ENCODE measurements around the gene CSNK1G2.
A peak's percentile ranks its signal among the peaks of the same experiment; 100 is the strongest.
"Not testable (repeated sequence)": the region's sequence is repeated elsewhere in the genome, so short reads cannot be mapped to it uniquely, and the experiment has no call there.

CSNK1G2 gene

DNA sequence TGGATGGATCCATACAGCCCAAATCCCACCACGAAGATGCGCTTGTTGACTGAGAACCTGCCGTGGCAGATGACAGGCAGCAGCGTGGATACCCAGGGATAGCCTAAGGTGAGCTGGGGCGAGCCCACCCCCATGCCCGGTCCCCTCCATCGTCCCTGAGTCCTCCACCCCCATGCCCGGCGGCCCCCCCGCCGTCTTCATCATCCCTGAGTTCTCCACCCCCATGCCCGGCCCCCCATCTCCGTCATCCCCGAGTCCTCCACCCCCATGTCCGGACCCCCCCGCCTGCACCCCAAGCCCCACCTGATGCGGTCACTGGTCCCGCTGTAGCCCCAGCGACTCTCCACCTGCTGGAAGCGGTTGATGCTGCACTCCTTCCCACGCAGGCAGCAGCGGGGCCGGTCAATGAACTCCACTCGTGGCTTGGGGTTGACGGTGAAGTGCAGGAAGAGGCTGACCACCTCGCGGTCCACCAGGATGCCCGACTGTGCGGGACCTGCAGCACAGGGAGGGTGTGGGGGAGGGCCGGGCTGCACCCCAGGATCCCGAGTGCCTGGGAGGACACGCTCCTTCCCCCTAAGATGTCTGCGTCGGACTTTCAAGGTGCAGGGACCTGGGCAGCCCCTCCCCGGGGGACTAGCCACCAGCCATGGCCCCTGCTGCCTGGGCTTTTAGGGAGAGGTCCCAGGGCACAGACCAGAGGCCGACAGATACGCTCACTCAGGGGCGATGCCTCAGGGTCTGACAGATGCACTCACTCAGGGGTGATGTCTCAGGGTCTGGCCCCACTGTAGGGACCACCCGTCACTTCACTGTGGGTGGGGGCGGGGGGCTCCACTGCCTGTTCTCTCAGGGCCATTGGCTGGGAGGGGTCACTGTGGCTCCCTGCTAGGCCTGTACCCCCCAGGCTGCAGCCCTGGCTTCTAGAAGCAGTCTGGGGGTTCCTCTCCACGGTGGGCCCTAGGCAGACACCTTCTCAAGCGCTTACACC, 46.5 kb downstream of the CSNK1G2 start:
- no peak for DNase-seq

DNA sequence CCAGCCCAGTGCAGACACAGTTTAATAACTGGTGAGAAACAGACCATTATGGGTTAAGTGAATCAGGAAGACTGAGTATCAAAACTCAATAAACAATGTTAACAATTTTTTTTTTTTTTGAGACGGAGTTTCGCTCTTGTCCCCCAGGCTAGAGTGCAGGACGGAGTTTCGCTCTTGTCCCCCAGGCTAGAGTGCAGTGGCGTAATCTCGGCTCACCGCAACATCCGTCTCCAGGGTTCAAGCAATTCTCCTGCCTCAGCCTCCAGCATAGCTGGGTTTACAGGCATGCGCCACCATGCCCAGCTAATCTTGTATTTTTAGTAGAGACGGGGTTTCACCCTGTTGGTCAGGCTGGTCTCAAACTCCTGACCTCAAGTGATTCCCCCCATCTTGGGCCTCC, 47.5 kb downstream of the CSNK1G2 start:
- DNase-seq, result not testable (repeated sequence)

DNA sequence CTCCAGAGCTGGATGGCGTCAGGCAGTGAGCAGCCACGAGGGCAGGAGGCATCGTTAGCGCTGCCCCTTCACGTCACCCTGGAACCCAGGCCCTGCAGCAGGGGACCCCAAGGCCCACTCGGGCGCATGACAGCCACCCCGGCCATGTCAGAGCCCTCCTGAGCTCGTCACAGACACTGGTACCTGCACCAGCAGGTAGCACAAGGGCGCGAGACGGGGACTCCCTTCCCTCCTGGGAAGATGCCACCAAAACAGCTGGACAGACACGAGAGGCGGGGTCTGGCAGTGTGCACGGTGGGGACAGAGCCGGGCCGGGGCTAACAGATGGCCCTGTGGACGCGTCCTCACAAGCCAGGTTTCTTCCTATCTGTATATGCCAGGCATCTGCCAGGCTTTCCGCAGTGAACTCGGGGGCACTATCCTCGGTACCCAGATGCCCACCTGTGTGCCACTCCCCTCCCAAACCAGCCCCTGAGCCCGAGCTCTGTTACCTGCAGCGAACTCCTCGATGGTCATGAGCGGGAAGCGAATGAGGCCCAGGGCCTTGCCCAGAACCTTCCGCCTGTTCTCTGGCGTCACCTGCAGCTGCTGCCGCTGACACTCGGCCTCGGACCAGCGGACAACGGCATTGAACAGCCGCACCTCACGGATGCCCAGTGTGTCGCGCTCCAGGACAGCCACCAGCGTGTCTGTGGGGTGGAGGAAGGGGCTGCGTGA, 48.7 kb downstream of the CSNK1G2 start:
- no peak for DNase-seq

DNA sequence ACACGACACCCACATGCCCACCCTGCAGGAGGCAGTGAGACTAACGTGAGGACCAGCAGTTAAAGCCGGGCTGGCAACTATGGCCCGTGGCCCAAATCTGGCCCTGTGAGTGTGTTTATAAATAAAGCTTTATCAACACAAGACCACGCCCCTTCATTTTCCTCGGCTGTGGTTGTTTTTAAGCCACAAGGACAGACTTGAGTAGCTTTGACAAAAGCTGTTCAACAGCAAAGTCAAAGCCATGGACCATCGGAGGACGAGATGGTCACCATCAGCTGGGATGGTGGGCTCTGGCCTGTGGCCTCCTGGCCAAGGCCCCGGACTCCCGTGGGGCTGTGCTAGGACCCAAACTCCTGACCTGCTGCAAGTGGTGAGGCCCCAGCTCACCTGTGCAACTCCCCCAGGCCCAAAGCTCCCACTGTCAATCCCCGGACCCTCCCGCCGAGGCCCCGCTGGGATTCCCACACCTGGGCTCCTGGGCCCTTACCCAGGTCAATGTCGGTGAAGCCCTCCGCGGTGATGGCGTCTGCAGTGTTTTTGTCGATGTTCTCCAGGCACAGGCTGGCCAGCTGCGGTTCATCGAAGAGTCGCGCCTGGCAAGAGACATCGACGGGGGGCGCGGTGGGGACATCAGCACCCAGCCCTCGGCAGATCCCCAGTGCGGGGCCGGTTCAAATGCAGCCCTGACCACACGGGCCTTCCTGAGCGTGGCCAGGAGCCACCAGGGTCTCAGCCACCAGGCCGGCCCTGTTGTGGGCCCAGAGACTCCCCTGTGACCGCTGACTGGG, 49.5 kb downstream of the CSNK1G2 start:
- no peak for DNase-seq

DNA sequence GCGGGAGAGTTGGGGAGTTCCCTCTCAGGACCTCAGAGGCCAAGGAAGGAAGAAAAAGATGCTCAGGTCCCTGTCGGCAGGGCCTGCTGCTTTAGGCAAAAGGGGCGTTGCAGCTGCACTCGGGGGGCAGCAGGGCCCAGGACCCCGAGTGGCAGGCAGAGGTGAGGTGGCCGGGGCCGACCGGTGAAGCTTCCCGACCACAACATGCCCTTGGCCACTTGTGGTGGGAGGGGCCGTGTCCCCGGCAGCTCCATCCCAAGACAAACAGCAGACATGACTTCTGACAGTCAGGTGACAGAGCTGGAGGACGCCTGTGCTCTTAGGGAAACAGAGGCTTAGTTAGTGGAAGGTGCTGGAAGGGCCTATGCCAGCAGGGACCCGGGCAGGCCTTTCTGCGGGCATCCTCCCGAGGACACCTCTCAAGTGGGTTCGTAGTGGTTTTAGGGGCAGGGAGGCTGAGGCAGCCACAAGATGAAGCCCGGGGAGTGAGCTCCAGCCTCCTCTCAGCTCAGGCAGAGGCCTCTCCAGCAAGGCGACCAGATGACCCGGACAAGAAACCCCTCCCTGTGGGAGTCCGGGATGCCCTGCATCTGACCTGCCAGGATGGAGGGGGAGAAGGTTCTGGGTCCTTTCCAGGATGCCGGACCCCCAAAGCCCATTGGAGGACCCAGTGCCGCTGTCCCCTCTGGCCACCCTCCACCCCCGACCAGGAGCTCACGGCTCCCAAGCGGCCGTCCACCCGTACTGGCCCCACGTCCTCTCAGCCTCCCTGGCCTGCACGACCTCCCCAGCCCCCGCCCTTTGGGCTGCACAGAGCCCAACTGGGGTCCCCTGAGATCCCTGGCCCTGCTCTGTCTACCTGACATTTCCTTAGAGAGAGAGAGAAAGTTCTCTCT, 50.3 kb downstream of the CSNK1G2 start:
- DNase-seq, result no peak

DNA sequence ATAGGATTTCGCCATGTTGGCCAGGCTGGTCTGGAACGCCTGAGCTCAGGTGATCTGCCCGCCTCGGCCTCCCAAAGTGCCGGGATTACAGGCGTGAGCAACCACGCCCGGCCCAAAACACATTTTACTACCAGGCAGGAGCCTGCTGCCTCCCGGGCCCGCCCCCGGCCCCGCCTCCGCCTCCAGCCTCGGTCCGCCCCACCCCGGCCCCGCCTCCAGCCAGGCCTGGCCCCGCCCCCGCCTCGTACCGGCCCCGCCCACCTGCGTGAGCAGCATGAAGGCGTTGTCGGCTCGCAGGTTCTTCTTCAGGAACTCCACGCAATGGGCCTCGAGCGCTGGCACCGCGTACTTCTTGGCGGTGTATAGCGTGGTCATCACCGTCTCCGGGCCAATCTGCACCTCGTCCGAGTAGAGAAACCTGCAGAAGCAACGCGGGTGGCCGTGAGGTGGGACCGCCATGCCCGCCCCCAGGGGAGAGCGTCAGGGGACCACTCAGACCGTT, 51.8 kb downstream of the CSNK1G2 start:
- no peak for DNase-seq

DNA sequence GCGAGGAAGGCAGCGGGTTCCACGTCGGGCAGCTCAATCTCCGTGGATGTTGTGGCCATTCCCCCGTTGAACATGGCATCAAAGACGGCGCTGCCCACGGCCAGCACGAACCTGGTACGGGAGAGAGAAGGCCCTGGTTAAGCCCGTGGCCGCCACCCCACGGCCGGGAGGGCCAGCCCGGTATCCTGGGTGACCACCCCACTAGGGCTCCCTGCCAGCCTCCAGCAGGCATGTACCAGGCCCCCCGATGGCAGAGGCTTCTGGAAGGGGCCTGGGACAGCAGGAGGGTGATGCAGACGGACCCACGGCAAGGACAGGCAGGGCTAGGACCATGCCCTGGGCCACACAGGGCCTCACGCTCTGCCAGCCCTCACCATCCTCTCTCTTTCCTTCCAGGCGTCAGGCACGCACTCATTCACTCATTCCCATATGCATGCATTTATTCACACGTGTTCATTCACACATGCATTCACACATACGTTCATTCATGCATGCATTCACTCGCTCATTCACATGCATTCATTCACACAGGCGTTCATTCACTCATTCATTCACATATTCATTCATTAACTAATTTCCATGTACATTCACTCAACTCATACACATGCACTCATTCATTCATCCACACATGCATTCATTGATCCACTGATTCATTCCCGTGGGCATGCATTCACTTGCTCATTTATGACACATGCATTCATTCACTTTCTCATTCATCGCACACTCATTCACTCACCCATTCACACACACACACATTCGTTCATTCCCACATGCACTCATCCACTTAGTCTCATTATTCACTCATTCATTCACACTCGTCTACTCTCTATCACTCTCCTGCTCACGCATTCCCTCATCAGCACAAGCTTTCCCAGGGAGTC, 56.6 kb downstream of the CSNK1G2 start:
- DNase-seq, result no peak

DNA sequence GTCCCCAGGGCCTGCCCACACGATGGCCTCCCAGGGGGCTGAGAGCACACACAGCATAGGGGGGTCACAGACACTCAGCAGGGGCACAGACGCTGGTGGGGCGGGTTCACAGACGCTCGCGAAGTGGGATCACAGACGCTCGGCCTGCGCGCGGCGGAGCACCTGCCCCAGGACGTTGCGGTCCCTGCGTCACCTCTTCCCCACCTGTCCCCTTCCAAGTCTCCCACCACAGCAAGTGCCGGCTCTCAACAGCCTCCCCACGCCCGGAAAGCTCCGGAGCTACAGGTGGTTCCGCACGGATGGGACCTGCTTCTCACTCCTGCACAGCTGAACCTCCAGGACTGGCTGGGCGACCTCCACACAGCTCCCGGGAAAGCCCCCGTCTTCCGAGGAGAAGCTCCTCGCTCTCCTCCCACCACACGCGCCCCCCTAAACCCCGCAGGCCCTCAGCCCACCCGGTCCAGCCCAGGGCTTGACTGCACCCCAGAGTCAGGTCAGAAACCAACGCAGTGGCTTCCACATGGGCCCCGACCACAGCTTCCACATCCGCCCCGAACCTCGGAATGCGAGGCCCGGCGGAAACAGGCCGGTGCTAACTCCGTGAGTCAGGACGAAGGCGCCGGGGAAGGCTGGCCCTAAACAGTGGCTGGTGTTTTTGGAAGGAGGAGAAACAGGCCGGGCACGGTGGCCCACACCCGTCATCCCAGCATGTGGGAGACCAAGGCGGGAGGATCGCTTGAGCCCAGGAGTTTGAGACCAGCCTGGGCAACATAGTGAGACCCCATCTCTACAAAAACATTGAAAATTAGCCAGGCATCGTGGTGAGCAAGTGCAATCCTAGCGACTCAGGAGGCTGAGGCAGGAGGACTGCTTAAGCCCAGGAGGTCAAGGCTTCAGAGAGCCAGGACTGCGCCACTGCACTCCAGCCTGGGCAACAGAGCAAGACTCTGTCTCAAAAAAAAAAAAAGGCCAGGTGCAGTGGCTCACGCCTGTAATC, 58.0 kb downstream of the CSNK1G2 start:
- DNase-seq, result no peak

DNA sequence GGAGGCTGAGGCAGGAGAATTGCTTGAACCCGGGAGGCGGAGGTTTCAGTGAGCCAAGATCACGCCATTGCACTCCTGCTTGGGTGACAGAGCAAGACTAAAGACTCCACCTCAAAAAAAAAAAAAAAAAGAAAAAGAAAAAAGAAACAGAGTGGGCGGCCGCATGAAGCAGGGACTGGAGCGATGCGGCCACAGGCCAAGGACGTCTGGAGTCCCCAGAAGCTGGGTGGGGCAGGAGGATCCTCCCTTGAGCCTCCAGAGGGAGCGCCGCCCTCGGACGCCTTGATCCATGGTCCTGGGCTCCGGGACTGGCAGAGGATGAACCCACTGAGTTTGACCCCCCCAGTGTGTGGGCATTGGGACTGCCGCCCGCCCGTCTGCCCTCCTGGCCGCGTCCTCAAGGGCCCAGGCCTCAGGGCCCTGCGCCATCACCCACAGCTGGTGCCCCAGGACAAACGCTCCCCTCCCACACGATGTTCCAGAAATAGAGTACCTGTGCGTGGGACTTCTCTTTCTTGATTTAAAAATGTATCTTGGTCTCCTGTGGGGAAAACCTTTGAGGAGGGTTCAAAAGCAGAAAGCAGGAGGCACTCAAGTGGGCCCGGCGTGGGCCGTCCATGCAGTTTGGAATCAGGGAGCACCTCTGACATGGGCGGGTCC, 59.0 kb downstream of the CSNK1G2 start:
- DNase-seq, result no peak

DNA sequence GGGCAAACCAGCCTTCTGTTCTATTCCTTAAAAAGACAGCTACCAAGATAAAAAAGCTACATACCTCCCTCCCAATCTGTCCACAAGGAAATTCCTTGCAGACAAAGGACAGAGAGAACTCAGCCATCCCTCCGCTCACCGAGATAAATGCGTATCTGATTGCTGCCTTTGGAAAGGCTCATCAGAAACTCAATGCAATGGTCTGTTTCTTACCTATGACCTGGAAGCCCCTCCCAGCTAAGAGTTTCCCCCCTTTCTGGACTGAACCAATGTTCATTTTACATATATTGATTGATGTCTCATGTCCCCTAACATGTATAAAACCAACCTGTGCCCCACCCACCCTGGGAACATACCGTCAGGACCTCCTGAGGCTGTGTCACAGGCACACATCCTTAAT, 62.9 kb downstream of the CSNK1G2 start:
- no peak for DNase-seq

DNA sequence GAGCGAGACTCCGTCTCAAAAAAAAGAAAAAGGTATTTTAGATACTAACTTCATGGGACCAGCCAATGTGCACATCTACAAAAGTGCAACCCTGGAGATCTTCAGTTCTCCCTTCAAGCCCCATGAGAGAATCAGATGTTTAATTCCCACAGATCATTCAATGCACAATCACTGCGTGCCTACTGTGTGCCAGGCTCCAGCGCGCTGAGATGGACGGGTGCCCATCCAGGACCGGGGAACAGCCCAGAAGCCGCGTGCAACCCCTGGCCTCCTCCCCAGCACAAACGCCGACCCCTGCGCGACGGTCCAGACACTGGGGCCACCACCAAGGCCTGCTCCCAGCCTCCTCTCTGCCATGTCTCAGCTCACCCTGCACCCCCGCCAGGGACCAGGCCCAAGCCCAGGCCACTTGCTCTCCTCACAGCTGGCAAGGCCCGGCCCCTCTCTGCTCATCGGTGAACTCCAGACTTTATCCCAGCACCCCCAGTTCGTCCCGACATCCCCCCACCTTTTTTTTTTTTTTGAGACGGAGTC, 69.2 kb downstream of the CSNK1G2 start:
- DNase-seq, result no peak

DNA sequence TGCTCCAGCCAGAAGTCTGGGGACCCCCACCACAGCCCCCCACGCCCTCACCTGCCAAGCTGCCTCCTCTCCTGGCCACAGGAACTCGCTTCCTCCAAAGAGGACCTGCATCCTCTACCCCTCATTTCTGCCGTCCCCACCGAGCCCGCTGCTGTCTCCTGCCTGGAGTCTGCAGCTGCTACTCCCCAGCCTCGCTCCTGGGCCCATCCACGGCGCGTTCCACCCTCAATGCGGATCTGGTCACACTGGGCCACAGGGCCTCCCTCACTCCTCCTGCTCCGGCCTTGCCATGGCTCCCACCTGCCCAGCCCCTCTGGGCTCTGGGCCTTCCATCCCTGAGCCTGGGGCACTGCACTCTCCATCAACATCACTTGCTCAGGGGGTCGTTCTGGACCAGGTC, 70.2 kb downstream of the CSNK1G2 start:
- no peak for DNase-seq

DNA sequence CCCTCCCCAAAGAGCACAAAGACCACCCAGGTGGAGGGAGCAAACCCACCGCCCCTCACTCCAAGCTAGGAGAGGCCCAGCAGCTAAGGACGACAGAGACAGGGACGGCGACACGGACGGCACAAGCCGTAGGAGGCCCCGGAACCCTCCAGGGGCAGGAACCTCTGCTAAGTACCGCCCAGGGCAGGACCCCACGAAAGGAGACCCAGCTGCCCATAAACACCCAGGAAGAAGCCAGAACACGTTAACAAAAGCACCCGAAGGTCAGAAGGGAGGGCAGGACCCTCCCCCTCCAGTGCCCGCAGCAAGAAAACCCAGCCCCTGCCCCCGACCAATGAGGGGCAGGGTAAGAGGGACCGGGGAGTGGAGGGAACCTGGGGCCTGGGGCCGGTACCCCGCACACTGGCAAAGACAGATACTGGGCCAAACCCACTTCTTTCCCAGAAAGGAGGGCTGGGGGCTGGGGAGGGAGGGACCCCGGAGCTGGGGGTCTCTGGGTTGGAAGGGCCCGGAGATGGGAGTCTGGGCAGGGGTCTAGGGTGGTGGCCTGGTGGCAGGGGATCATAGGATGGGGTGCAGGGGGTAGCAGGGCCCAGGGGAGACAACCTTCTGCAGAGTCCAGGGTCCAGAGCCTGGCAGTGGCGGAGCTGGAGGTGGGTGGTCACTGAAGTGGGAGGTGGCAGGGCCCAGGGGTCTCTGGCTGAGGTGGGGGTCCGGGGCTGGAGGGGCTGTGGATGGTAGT, 72.1 kb downstream of the CSNK1G2 start:
- DNase-seq, result no peak

DNA sequence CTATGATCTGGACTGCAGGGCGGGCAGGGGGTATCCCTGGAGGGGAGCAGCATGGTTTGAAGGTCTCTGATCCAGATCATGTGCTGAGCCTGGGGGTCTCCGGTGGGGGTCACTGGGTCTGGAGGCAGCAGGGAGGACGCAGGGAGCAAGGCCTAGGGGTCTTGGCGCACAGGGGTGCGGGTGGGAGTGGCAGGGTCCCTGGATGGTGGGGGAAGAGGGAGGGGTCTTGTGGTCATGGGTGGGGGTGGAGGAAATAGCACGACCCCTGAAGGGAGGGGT, 72.7 kb downstream of the CSNK1G2 start:
- DNase-seq, result no peak

DNA sequence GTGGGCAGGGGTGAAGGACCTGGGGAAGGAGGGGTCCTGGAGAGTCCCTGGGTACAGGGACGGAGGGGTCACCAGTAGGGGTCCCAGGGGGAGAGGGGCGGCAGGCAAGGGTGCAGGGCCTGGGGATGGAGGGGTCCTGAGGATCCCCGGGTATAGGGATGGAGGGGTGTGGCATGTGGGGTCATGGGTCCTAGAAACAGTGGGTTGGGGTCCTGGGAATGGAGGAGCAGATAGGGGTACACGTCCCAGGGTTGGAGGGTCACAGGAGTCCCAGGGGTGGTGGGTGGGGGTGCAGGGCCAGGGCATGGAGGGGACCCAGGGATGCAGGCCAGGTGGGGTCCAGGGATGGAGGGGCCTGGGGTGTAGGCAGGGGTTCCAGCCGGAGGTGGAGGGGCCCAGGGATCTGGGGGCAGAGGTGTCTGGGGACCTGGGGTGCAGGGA, 73.2 kb downstream of the CSNK1G2 start:
- DNase-seq, result no peak

DNA sequence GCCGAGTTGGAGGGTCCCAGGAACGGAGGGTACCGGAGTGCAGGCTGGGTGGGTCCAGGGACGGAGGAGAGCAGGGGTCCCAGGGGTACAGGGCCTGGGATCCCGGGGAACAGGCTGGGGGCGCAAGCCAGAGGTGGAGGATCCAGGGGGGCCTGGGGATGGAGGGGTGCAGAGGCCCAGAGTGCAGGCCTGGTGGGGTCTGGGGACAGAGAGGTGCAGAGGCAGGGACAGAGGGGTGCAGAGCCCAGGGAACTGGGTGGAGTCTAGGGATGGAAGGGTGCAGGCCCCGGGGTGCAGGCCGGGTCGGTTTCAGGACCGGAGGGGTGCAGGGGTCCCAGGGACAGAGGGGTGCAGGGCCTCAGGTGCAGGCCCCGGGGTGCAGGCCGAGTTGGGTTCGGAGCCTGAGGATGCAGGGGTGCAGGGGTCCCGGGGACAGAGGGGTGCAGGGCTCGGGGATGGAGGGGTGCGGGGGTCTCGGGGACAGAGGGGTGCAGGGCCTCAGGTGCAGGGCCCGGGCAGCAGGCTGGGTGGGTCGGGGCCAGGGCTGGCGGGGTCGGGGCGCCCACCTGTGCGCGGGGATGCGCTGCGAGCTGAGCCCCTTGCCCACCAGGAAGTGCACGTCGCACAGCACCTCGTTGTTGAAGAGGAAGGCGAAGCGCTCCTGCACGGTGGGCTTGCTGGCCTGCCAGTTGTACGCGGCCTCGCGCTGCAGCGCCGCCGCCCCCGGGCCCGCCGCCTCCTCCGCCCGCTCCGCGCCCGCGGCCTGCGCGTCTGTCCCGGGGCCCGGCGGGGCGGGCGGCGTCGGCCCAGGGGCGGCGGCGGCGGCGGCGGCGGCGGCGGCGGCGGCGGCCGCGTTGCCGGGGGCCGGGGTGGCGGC, 74.0 kb downstream of the CSNK1G2 start:
- peak in 2 of 56 donors; percentile 13 to 28 for DNase-seq

Data from amygdala (tissue), 56 donors.